ENCODE results near the gene ZNF316. TPM values are rescaled to one million over a fixed set of nuclear protein-coding genes. Genes with fewer than 3 reads are reported as not detected.
"Not testable (repeated sequence)": the region's sequence is repeated elsewhere in the genome, so short reads cannot be mapped to it uniquely, and the experiment has no call there.

ZNF316 gene
- total and polyA plus RNA-seq, 2 donors: 11.6 to 20.5 TPM

GRCh38 chr7:6655636-6656385 is 18.7 kb downstream of the ZNF316 start:
- Histone ChIP-seq H3K4me3 (ENCODE audit: low read depth, low read length) (no peak overlapping the region), H3K27ac (ENCODE audit: low read depth) (no peak overlapping the region), H3K4me1 (ENCODE audit: insufficient read depth) (no peaks in the 10 kb centered on the region), H3K36me3 (ENCODE audit: insufficient read depth) (peaks cover 18% of the 10 kb centered on the region)
- DNase-seq (ENCODE audit: extremely low spot score): no peak
- 93% methylated on average over 17 of the region's 17 CpGs for WGBS

- H3K4me1 ChIP-seq (ENCODE audit: insufficient read depth): no peaks in the 10 kb centered on the region
- H3K36me3 ChIP-seq (ENCODE audit: insufficient read depth): peaks cover 18% of the 10 kb centered on the region
- no peak for DNase-seq (ENCODE audit: extremely low spot score)
- H3K27ac ChIP-seq (ENCODE audit: low read depth): no peak overlapping the region
- 94% methylated on average over 9 of the region's 9 CpGs for WGBS
- no peak overlapping the region for H3K4me3 ChIP-seq (ENCODE audit: low read depth, low read length)
Measured at GRCh38 chr7:6656413-6656812, 19.3 kb downstream of the ZNF316 start.

DNA sequence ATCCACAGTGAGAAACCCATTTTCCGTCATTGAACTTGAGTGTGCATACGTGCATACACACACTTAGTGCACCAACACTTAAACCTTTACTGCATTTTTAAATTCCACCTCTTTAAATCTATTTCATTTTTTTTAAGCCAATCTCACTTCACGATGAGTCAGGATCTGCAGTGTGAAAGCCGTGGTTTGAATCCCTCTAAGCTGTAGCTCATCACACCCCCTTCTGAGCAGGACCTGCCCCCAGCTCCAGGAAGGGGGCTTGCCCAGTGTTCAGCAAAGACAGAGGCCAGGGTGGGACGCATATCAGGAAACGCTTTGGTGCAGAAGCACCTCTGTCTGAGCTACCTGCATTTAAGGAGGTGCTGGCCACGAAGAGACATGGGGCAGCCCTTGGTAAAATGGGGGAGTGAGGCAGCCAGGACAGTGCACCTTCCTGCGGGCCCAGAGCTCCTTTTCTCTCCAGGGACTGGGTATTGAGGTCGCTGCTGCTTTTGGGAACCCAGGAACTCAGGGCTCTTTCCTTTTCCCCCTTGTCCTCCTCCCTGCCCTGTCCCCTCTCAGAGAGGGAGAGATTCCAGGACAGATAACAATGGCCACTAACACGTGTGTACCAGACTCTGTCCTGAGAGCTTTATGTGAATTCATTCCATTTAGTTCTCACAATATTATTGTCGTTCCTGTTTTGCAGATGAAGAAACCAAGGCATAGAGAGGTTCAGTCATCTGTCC is 21.7 kb downstream of the ZNF316 start:
- Histone ChIP-seq H3K36me3 (ENCODE audit: insufficient read depth) (peaks cover 8% of the 10 kb centered on the region), H3K4me1 (ENCODE audit: insufficient read depth) (no peaks in the 10 kb centered on the region), H3K4me3 (ENCODE audit: low read depth, low read length) (no peak overlapping the region), H3K27ac (ENCODE audit: low read depth) (no peak overlapping the region)
- 32% methylated on average over 11 of the region's 11 CpGs for WGBS
- no peak for DNase-seq (ENCODE audit: extremely low spot score)

DNA sequence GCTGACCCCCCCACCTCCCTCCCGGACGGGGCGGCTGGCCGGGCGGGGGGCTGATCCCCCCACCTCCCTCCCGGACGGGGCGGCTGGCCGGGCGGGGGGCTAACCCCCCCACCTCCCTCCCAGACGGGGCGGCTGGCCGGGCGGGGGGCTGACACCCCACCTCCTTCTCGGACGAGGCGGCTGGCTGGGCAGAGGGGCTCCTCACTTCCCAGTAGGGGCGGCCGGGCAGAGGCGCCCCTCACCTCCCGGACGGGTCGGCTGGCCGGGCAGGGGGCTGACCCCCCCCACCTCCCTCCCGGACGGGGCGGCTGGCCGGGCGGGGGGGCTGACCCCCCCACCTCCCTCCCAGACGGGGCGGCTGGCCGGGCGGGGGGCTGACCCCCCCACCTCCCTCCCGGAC is 33.7 kb downstream of the ZNF316 start:
- WGBS: 95% methylated on average over 19 of the region's 34 CpGs
- not testable (repeated sequence) for DNase-seq (ENCODE audit: extremely low spot score); H3K4me1 ChIP-seq (ENCODE audit: insufficient read depth); H3K4me3 ChIP-seq (ENCODE audit: low read depth, low read length); H3K36me3 ChIP-seq (ENCODE audit: insufficient read depth); H3K27ac ChIP-seq (ENCODE audit: low read depth)

DNA sequence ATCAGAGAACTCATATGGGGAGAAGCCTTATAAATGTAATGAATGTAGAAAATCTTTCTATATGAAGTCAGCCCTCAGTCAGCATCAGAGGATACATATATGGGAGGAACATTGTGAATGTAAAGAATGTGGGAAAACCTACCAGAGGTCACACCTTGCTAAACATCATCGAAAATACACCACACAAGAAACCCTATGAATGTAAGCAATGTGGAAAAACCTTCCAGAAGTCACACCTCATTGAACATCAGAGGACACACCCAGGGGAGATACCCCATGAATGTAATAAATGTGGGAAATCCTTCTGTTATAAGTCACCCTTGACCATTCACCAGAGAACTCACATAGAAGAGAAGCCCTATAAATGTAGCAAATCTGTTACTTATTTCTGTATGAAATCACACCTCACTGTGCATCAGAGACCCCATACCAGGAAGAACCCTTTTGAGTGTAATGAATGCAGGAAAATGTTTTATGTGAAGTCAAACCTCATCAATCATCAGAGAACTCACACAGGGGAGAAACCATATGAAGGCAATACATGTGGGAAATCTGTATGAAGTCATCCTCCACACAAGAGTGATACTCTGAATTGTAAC is 38.8 kb downstream of the ZNF316 start:
- Histone ChIP-seq H3K4me3 (ENCODE audit: low read depth, low read length) (no peak overlapping the region), H3K27ac (ENCODE audit: low read depth) (no peak overlapping the region), H3K36me3 (ENCODE audit: insufficient read depth) (no peaks in the 10 kb centered on the region), H3K4me1 (ENCODE audit: insufficient read depth) (no peaks in the 10 kb centered on the region)
- no peak for DNase-seq (ENCODE audit: extremely low spot score)
- WGBS: 98% methylated on average over 1 of the region's 1 CpG

DNA sequence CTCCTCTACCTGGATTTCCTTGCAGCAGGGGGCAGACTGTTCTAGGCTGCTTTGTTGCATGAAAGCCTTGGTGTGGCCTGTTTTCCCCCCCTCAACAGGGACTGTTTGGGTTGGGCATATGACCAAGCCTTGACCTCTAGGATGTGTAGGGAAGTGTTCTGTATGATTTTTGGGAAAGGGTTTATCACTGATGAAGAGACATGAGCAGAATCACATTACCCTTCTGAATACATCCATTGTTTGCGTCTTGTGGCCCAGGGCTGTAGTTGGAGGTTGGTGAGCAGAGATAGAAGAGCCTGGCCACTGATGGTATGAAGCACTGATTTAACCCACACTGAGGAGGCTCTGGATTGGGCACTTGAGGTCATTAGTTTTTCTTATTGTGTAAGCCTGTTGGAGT is 43.0 kb downstream of the ZNF316 start:
- 99% methylated on average over 1 of the region's 1 CpG for WGBS
- Histone ChIP-seq H3K4me1 (ENCODE audit: insufficient read depth) (no peaks in the 10 kb centered on the region), H3K36me3 (ENCODE audit: insufficient read depth) (no peaks in the 10 kb centered on the region), H3K27ac (ENCODE audit: low read depth) (no peak overlapping the region), H3K4me3 (ENCODE audit: low read depth, low read length) (no peak overlapping the region)
- DNase-seq (ENCODE audit: extremely low spot score): no peak

DNA sequence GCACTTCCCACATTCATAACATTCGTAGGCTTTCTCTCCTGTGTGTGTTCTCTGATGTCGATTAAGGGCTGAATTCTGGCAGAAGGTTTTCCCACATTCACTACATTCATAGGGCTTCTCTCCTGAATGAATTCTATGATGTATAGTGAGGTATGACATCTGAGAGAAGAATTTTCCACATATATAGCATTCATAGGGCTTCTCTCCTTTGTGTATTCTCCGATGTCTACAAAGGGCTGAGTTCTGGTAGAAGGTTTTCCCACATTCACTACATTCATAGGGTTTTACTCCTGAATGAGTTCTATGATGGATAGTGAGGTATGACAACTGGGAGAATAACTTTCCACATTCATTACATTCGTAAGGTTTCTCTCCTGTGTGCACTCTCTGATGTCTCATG is 54.0 kb downstream of the ZNF316 start:
- Histone ChIP-seq H3K4me1 (ENCODE audit: insufficient read depth) (no peaks in the 10 kb centered on the region), H3K27ac (ENCODE audit: low read depth) (no peak overlapping the region), H3K4me3 (ENCODE audit: low read depth, low read length) (no peak overlapping the region), H3K36me3 (ENCODE audit: insufficient read depth) (peaks cover 55% of the 10 kb centered on the region)
- no peak for DNase-seq (ENCODE audit: extremely low spot score)
- WGBS: 99% methylated on average over 4 of the region's 4 CpGs

DNA sequence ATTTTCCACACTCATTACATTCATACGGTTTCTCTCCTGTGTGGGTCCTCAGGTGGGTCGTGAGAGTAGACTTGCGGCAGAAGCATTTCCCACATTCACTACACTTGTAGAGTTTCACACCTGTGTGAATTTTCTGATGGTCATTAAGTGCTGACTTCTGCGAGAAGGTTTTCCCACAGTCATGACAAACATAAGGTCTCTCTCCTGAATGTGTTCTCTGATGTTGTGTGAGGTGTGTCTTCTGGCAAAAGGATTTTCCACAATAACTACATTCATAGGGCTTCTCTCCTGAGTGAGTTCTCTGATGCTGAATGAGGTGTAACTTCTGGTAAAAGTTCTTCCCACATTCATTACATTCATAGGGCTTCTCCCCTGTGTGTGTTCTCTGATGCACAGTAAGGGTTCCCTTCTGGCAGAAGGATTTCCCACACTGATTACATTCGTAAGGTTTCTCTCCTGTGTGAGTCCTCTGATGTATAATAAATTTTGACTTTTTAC is 54.5 kb downstream of the ZNF316 start:
- Histone ChIP-seq H3K36me3 (ENCODE audit: insufficient read depth) (peaks cover 60% of the 10 kb centered on the region), H3K27ac (ENCODE audit: low read depth) (no peak overlapping the region), H3K4me3 (ENCODE audit: low read depth, low read length) (no peak overlapping the region), H3K4me1 (ENCODE audit: insufficient read depth) (no peaks in the 10 kb centered on the region)
- WGBS: 98% methylated on average over 5 of the region's 5 CpGs
- DNase-seq (ENCODE audit: extremely low spot score): no peak

GRCh38 chr7:6700793-6701192 is 63.7 kb downstream of the ZNF316 start:
- Histone ChIP-seq H3K36me3 (ENCODE audit: insufficient read depth) (peaks cover 25% of the 10 kb centered on the region), H3K27ac (ENCODE audit: low read depth) (no peak overlapping the region), H3K4me1 (ENCODE audit: insufficient read depth) (no peaks in the 10 kb centered on the region), H3K4me3 (ENCODE audit: low read depth, low read length) (no peak overlapping the region)
- no peak for DNase-seq (ENCODE audit: extremely low spot score)
- 99% methylated on average over 5 of the region's 5 CpGs for WGBS

DNA sequence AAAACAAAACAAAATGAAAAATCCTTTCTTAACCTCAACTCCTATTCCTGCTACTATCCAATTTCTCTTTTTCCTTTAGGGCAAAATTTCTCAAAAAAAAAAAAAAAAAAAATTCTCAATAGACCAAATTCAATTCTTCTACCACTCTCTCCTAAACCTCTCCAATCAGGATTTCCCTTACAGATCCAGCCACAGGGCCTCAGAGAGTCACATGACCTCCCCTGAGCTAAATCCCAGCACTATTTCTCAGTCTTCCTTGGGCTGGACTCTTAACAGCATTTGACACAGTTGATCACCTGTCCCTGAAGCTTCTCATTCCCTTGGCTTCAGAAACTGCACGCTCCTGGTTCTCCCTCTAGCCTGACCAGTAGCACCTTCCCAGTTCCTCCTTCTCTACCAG is 64.7 kb downstream of the ZNF316 start:
- H3K27ac ChIP-seq (ENCODE audit: low read depth): no peak overlapping the region
- no peak overlapping the region for H3K4me3 ChIP-seq (ENCODE audit: low read depth, low read length)
- H3K36me3 ChIP-seq (ENCODE audit: insufficient read depth): peaks cover 17% of the 10 kb centered on the region
- no peak for DNase-seq (ENCODE audit: extremely low spot score)
- WGBS: 93% methylated on average over 1 of the region's 1 CpG
- no peaks in the 10 kb centered on the region for H3K4me1 ChIP-seq (ENCODE audit: insufficient read depth)

Other genes starting within 250 kb of the ZNF316 start
- 10.3 TPM for gene DAGLB, start 189.4 kb upstream of the ZNF316 start, total RNA-seq
- gene DAGLB, start 189.4 kb upstream of the ZNF316 start, polyA plus RNA-seq: 8.1 TPM
- gene KDELR2, start 153.2 kb upstream of the ZNF316 start, total RNA-seq: 341 TPM
- gene KDELR2, start 153.2 kb upstream of the ZNF316 start, polyA plus RNA-seq: 85.9 TPM
- 0.32 TPM for gene GRID2IP, start 85.9 kb upstream of the ZNF316 start, total RNA-seq
- 0.13 TPM for gene GRID2IP, start 85.9 kb upstream of the ZNF316 start, polyA plus RNA-seq
- 52.0 TPM for gene ZDHHC4, start 59.9 kb upstream of the ZNF316 start, total RNA-seq
- 54.6 TPM for gene ZDHHC4, start 59.9 kb upstream of the ZNF316 start, polyA plus RNA-seq
- gene INTS15, start 47.3 kb upstream of the ZNF316 start, total RNA-seq: 11.6 TPM
- 24.6 TPM for gene INTS15, start 47.3 kb upstream of the ZNF316 start, polyA plus RNA-seq
- 6.6 TPM for gene ZNF853, start 21.7 kb upstream of the ZNF316 start, total RNA-seq
- 13.2 TPM for gene ZNF853, start 21.7 kb upstream of the ZNF316 start, polyA plus RNA-seq
- 48.9 TPM for gene ZNF12, start 69.6 kb downstream of the ZNF316 start, total RNA-seq
- gene ZNF12, start 69.6 kb downstream of the ZNF316 start, polyA plus RNA-seq: 12.8 TPM
- 0.53 TPM for gene RSPH10B2, start 116.8 kb downstream of the ZNF316 start, total RNA-seq
- gene RSPH10B2, start 116.8 kb downstream of the ZNF316 start, polyA plus RNA-seq: not detected
- gene CCZ1B, start 189.0 kb downstream of the ZNF316 start, total RNA-seq: 147 TPM
- gene CCZ1B, start 189.0 kb downstream of the ZNF316 start, polyA plus RNA-seq: 21.1 TPM